K562 (cell line): Measurements from ENCODE around the gene MTOR. TPM values are rescaled to one million over a fixed set of nuclear protein-coding genes. Genes with fewer than 3 reads are reported as not detected.

ENCODE experiments used
- ATAC-seq: fragments of 200-7000 bp; cut with Tn5 transposase; 3 replicates; pipeline ENCODE4 v1.9.1; 2020; ENCODE audit warnings: moderate library complexity
- BruUV-seq: library from RNA; stranded (reverse); fragments of 400-500 nt; replicated peaks from 2 replicates; lab custom pipeline; 2021; lab: Mats Ljungman, UMichigan
- CTCF ChIA-PET: fragments of 300-600 bp; formaldehyde crosslinking; extraction: SDS; loops from one replicate; lab custom pipeline; 2021; ENCODE audit warnings: low intra/inter-chr PET ratio; lab: Yijun Ruan, JAX
- POLR2A ChIA-PET: fragments of 300-600, 350-650 bp; sonication (Branson Sonifier 250); formaldehyde crosslinking; extraction: SDS; loops from one replicate; lab custom pipeline; 2021; ENCODE audit warnings: antibody characterized with exemption, inconsistent platforms; lab: Yijun Ruan, JAX
- DNase-seq, 4 experiments: peaks; one replicate each; pipeline versions ENCODE4 v3.0.0 to v3.0.0-alpha.2; 2011 to 2018; ENCODE audit warnings: low spot score in 3 of 4, mixed read lengths in 3 of 4; ENCODE audit errors: extremely low read depth in 1 of 4
- FAIRE-seq: peaks from 2 replicates; lab custom pipeline; 2011; peaks lifted over from hg19 to GRCh38; lab: Jason Lieb, UNC
- H2AFZ ChIP-seq: 2 replicates; pipeline ENCODE4 v1.6.0; 2011; ENCODE audit warnings: low read depth, low read length, control low read depth, inconsistent platforms
- H3K27ac ChIP-seq: fragments of 200-600 bp; 3 replicates; pipeline ENCODE4 v1.8.0; 2011; ENCODE audit warnings: low read depth, mild to moderate bottlenecking, control low read depth, inconsistent platforms, low read length, moderate library complexity, mixed read lengths; ENCODE audit errors: extremely low read depth
- H3K27me3 ChIP-seq, 2 experiments: fragments of 300-600 bp in 1 of 2; 2 replicates in 1 of 2; 3 replicates in 1 of 2; pipeline versions ENCODE4 v1.6.0 to v1.8.0; 2011; ENCODE audit warnings: inconsistent platforms in 2 of 2, low read length in 2 of 2, mild to moderate bottlenecking in 1 of 2, mixed read lengths in 1 of 2, moderate library complexity in 1 of 2; ENCODE audit not compliant: control insufficient read depth in 2 of 2, insufficient read depth in 2 of 2
- H3K36me3 ChIP-seq: fragments of 300-600 bp; 3 replicates; pipeline ENCODE4 v1.8.0; 2011; ENCODE audit warnings: mild to moderate bottlenecking, low read length, inconsistent platforms; ENCODE audit not compliant: control insufficient read depth, insufficient read depth
- H3K4me1 ChIP-seq, 2 experiments: fragments of 200-600 bp in 1 of 2; replicated peaks in 1 of 2; 2 replicates in 1 of 2; 3 replicates in 1 of 2; pipeline versions ENCODE4 v1.5.1 to v1.8.0; 2011; ENCODE audit warnings: inconsistent platforms in 2 of 2, low read length in 2 of 2, mild to moderate bottlenecking in 1 of 2, mixed read lengths in 1 of 2, moderate library complexity in 1 of 2; ENCODE audit not compliant: control insufficient read depth in 2 of 2, insufficient read depth in 2 of 2
- H3K4me2 ChIP-seq: 2 replicates; pipeline ENCODE4 v1.6.1; 2011; ENCODE audit warnings: low read length, control low read depth, inconsistent platforms, mixed read lengths; ENCODE audit not compliant: insufficient read depth
- H3K4me3 ChIP-seq: fragments of 200-600 bp; sonication (generic), shearing (Covaris generic); 2 replicates; pipeline ENCODE4 v1.5.1; 2016; ENCODE audit warnings: control low read depth, inconsistent platforms
- H3K79me2 ChIP-seq: fragments of 200-600 bp; 3 replicates; pipeline ENCODE4 v1.8.0; 2011; ENCODE audit warnings: low read length, inconsistent platforms; ENCODE audit not compliant: control insufficient read depth, insufficient read depth
- H3K9ac ChIP-seq, 2 experiments: 2 replicates each; pipeline versions ENCODE4 v1.6.0 to v1.6.1; 2011; ENCODE audit warnings: low read depth in 2 of 2, low read length in 2 of 2, control low read depth in 1 of 2, inconsistent platforms in 1 of 2, mild to moderate bottlenecking in 1 of 2, mixed read lengths in 1 of 2; ENCODE audit not compliant: insufficient read depth in 1 of 2
- H3K9me1 ChIP-seq: one replicate; pipeline ENCODE4 v1.6.0; 2011; ENCODE audit warnings: inconsistent platforms, mild to moderate bottlenecking, low read length, moderate library complexity; ENCODE audit not compliant: control insufficient read depth, insufficient read depth
- H3K9me3 ChIP-seq: replicated peaks from 2 replicates; pipeline ENCODE4 v1.5.1; 2011; ENCODE audit warnings: low read depth, low read length, inconsistent platforms; ENCODE audit not compliant: control insufficient read depth, insufficient read depth
- H4K20me1 ChIP-seq: replicated peaks from 2 replicates; pipeline ENCODE4 v1.6.1; 2011; ENCODE audit warnings: low read length, inconsistent platforms, mixed read lengths; ENCODE audit not compliant: control insufficient read depth, insufficient read depth
- CHD2 ChIP-seq: IDR thresholded peaks from 2 replicates; pipeline ENCODE4 v1.6.1; 2011; ENCODE audit warnings: low read depth, low read length
- DEAF1 ChIP-seq: fragments of 450-650 bp; formaldehyde crosslinking; IDR thresholded peaks from 2 replicates; pipeline ENCODE4 v1.4.0; 2020; ENCODE audit warnings: mild to moderate bottlenecking, moderate library complexity
- ELF4 ChIP-seq: fragments of 450-650 bp; formaldehyde crosslinking; IDR thresholded peaks from 2 replicates; pipeline ENCODE4 v1.4.0; 2022; ENCODE audit warnings: missing genetic modification characterization
- HLTF ChIP-seq: fragments of 450-650 bp; IDR thresholded peaks from 2 replicates; pipeline ENCODE4 v1.6.1; 2016
- ILK ChIP-seq: fragments of 450-650 bp; IDR thresholded peaks from 2 replicates; pipeline ENCODE4 v1.6.1; 2016; ENCODE audit warnings: missing genetic modification characterization, low read depth, mild to moderate bottlenecking, missing compliant biosample characterization, moderate library complexity, borderline replicate concordance
- PATZ1 ChIP-seq: fragments of 250-450 bp; sonication (Bioruptor Pico); IDR thresholded peaks from 2 replicates; pipeline ENCODE4 v1.5.0; 2020; ENCODE audit warnings: mild to moderate bottlenecking, borderline replicate concordance
- SMAD1 ChIP-seq: fragments of 150-350 bp; IDR thresholded peaks from 2 replicates; pipeline ENCODE4 v1.6.1; 2014; ENCODE audit warnings: low read length, low read depth; ENCODE audit not compliant: partially characterized antibody
- SMAD4 ChIP-seq: fragments of 250-450 bp; sonication (Bioruptor Pico); conservative IDR thresholded peaks from 2 replicates; pipeline ENCODE4 v1.8.0; 2021; ENCODE audit warnings: inconsistent platforms, mild to moderate bottlenecking, moderate library complexity
- STAT6 ChIP-seq: sonication (generic); formaldehyde crosslinking; IDR thresholded peaks from 2 replicates; pipeline ENCODE4 v1.8.1; 2023; ENCODE audit warnings: mild to moderate bottlenecking, missing genetic modification reagents
- TAL1 ChIP-seq: fragments of 450-650 bp; IDR thresholded peaks from 2 replicates; pipeline ENCODE4 v1.6.1; 2016; ENCODE audit warnings: mild to moderate bottlenecking
- TRIM28 ChIP-seq: fragments of 450-650 bp; IDR thresholded peaks from 2 replicates; pipeline ENCODE4 v1.6.1; 2017
- ZKSCAN3 ChIP-seq: fragments of 250-450 bp; sonication (Bioruptor Pico); IDR thresholded peaks from 2 replicates; pipeline ENCODE4 v1.4.0; 2020
- ZNF639 ChIP-seq, 2 experiments: fragments of 200-800 bp in 1 of 2; sonication (Bioruptor generic) in 1 of 2; sonication (generic) in 1 of 2; formaldehyde crosslinking in 1 of 2; IDR thresholded peaks in 1 of 2; conservative IDR thresholded peaks in 1 of 2; 2 replicates each; pipeline versions ENCODE4 v1.5.0 to v1.6.1; 2016 to 2020; ENCODE audit warnings: missing compliant biosample characterization in 1 of 2, missing genetic modification characterization in 1 of 2, missing genetic modification reagents in 1 of 2
- ZNF740 ChIP-seq, 3 experiments: fragments of 200-800 bp in 1 of 3; sonication (Bioruptor generic) in 1 of 3; sonication (generic) in 1 of 3; formaldehyde crosslinking in 1 of 3; IDR thresholded peaks; 2 replicates each; pipeline versions ENCODE4 v1.6.1 to v1.8.0; 2016 to 2022; ENCODE audit warnings: mild to moderate bottlenecking in 2 of 3, missing compliant biosample characterization in 2 of 3, missing genetic modification characterization in 2 of 3, missing genetic modification reagents in 1 of 3
- WGBS: fragments of 100-300 bp; shearing (Covaris generic); methylation state at CpG from one replicate; pipeline ENCODE4 v1.1.6; 2016; ENCODE audit warnings: low coverage, mixed read lengths; ENCODE audit not compliant: insufficient coverage; ENCODE audit errors: missing lambda C conversion rate; 5-methylcytosine and 5-hydroxymethylcytosine counted together
- in situ Hi-C: fragments of 300-500 bp; cut with MboI; formaldehyde crosslinking; loops from 4 replicates; pipeline ENCODE4 v1.15.0; 2018; ENCODE audit warnings: inconsistent platforms, mixed read lengths
- intact Hi-C: fragments of 100-400 bp; cut with micrococcal nuclease; formaldehyde crosslinking; loops from 2 replicates; pipeline ENCODE4 v1.14.2; 2022
- polyA plus RNA-seq, 8 experiments: library from polyadenylated mRNA; depleted of rRNA in 4 of 8; stranded (reverse) in 5 of 8; unstranded in 3 of 8; fragments of >200 nt; fragmentation: Nextera tagmentation in 2 of 8; fragmentation: Illumina TruSeq in 1 of 8; extraction: Ambion mirVana in 2 of 8; extraction: Trizol in 1 of 8; gene quantifications; 2 replicates each; pipeline versions ENCODE4 v1.2.1 to v1.2.3, GENCODE V29; 2011 to 2014; ENCODE audit warnings: inconsistent platforms in 1 of 8, missing spikeins in 1 of 8
- total RNA-seq, 7 experiments: library from RNA; depleted of rRNA in 6 of 7; stranded (reverse); fragments of >200 nt in 6 of 7; fragmentation: Illumina TruSeq in 2 of 7; extraction: Trizol in 2 of 7; gene quantifications; 2 replicates each; pipeline versions ENCODE4 v1.2.1 to v1.2.3, GENCODE V29; 2011 to 2021; ENCODE audit warnings: low replicate concordance in 1 of 7

Gene MTOR
- total and polyA plus RNA-seq, 9 of the 15 experiments (the other 6 are each of a cell fraction or from before 2014, with no cell fraction given) = 11.4 to 71.4 (median 52.2) TPM

GRCh38 chr1:11105586-11105985 lies 156.8 kb downstream of the MTOR start:
- Histone ChIP-seq H3K9ac (no peak overlapping the region), H3K27ac (no peak overlapping the region), H3K27me3 (no peaks in the 10 kb centered on the region), H3K9me1 (no peaks in the 10 kb centered on the region), H3K4me1 (no peaks in the 10 kb centered on the region)
- TF ChIP-seq TAL1 = no peak
- TF ChIP-seq PATZ1 = no peak
- TF ChIP-seq ZKSCAN3 = no peak
- no peak for TF ChIP-seq CHD2
- TF ChIP-seq ELF4 (CRISPR knock-in tag) = no peak
- TF ChIP-seq ZNF639 (CRISPR knock-in tag; conservative IDR thresholded peaks at IDR 0.05 in 1 of 2, IDR thresholded peaks at IDR 0.05 in 1 of 2) = no peak
- TF ChIP-seq SMAD4 (CRISPR knock-in tag) = no peak
- no peak for TF ChIP-seq SMAD1
- no peak for TF ChIP-seq HLTF
- TF ChIP-seq TRIM28 = no peak
- TF ChIP-seq STAT6 = no peak
- no peak for TF ChIP-seq ILK (tag)
- TF ChIP-seq ZNF740 (CRISPR knock-in tag; IDR thresholded peaks at IDR 0.05) = no peak
- no peak for TF ChIP-seq ZNF740 (tag; IDR thresholded peaks at IDR 0.05)
- no peak for TF ChIP-seq DEAF1
- TF ChIP-seq, all 486 proteins: peak for 0
- intact Hi-C loops (no loop called here), in situ Hi-C loops (no loop called here)
- BruUV-seq = no TSS peak
- H2AFZ ChIP-seq = no peak overlapping the region
- ATAC-seq (no peak), FAIRE-seq (no peak), DNase-seq (no peak)
- H3K79me2 ChIP-seq = no peaks in the 10 kb centered on the region
- H3K4me3 ChIP-seq = no peak overlapping the region
- POLR2A ChIA-PET = no interaction called here
- CTCF ChIA-PET = no interaction called here
- no peaks in the 10 kb centered on the region for H3K9me3 ChIP-seq
- no peak overlapping the region for H3K4me2 ChIP-seq
- H4K20me1 ChIP-seq = no peaks in the 10 kb centered on the region
- WGBS = 91% methylated on average over 10 of the region's 10 CpGs
- H3K36me3 ChIP-seq = peaks cover 46% of the 10 kb centered on the region
